ENCODE data around the gene UBAC1.
"Not testable (repeated sequence)": the region's sequence is repeated elsewhere in the genome, so short reads cannot be mapped to it uniquely, and the experiment has no call there.

UBAC1 gene

DNA sequence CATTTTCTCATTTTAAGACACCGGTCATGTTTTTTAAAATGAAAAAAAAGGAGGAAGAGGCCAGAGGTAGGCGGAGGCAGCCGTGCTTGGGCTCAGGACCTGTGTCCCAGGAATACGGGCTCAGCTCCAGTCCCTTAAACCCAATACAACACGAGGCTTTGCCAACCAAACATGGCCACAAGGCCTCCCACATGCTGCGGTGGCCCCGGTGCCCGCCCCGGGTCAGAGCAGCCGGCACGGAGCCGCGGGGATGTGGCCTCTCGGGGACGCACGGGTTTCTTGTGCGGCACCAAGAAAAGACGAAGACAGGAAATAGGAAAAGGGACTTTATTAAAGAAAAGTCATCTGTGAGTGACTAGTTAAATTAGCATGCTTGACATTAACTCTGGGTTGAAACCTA is 28.5 kb downstream of the UBAC1 start:
- no peak for DNase-seq

DNA sequence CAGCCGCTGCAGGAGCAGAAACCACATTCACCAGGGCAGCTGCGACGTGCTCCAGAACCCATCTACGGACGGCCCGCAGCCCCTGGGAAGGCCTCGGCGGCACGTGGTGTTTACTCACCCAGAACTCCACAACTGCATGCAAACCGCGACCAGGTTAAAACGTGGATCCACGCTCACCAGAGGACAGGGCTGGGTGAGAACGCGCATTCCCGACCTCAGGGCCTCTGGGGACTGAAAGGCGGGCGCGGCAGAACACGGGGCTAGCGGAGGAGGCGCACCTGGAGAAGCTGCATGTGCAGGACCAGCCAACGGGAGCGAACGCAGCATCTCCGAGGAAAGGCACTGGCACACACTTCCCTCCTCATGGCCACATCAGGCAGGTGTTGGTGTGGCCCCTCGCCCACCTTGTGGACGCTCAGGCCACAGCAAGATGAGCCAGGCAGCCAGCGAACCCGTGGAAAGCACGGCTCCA is 29.8 kb downstream of the UBAC1 start:
- no peak for DNase-seq

DNA sequence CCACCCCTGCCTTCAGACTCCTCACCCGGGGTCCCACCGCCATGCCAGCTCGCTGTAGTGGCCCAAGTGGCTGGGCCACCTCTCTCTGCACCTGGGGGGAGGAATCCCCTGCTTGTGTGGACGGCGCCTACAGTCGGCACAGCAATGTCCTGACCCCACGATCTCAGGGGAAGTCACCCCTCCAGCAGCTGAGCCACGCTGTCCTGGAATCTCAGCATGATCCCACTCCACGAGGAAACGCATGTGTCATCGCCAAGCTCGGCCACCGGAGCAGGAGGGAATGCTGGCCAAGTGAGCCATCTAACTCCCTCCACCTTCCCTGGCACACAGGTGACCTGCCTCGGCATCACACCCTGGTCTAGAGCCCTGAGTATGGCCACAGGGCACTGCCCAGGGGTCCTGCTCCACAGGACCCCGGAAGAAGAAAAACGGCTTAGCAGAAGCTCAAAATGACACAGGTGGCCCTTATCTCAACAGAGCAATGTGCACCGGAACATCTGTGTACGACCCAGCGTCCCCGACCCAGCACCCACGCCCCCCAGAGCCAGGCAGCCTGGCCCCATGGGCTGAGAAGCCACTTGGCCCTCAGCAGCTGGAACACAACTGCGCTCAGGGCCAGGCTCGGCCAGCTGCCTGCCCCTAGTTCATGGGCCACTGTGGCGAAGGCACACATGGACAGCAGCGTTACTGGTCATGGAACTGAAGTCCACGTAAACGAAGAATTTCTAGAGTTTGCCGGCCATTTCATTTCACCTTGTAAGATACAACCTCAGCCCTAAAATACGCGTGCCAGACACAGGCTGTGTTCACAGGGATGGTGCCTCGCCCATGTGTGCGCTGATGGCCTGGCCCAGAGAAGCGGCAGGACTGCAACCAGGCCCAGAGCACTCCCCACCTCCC is 30.5 kb downstream of the UBAC1 start:
- no peak for DNase-seq

DNA sequence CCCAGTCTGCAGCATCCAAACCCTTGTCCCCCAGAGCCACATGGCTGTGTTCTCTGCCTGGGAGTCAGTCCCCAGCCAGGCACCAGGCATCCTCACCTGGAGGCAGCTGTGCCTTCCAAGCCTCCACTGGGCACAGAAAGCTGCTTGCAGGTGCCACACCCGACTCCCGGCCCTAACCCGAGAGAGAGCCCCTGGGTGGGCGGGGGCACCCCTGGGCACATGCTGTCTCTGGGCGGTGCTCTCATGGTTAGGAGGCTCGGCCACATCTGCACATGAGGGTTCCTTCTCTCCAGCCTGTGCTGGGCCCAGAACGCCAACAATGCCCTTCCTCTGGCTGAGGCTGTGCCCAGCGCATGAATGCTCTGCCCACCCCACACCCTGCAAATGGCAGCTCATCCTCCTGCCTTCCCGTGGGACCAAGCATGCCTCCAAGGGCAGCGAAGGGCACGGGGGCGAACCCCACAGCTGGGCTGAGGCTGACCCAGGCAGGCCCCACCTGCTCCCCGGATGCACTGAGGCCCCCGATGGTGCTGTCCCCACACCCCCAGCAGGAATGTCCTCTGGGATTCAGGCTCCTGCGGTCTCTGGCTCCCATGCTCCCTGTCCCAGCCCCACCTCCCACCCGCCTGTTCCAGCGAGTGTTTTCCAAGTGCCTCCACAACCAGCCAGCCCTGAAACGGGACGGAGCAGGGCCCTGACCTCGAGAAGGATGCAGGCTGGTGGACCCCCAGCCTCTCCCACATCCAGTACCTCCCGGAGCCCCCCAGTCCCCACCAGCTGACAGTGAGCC is 31.3 kb downstream of the UBAC1 start:
- DNase-seq, result no peak

DNA sequence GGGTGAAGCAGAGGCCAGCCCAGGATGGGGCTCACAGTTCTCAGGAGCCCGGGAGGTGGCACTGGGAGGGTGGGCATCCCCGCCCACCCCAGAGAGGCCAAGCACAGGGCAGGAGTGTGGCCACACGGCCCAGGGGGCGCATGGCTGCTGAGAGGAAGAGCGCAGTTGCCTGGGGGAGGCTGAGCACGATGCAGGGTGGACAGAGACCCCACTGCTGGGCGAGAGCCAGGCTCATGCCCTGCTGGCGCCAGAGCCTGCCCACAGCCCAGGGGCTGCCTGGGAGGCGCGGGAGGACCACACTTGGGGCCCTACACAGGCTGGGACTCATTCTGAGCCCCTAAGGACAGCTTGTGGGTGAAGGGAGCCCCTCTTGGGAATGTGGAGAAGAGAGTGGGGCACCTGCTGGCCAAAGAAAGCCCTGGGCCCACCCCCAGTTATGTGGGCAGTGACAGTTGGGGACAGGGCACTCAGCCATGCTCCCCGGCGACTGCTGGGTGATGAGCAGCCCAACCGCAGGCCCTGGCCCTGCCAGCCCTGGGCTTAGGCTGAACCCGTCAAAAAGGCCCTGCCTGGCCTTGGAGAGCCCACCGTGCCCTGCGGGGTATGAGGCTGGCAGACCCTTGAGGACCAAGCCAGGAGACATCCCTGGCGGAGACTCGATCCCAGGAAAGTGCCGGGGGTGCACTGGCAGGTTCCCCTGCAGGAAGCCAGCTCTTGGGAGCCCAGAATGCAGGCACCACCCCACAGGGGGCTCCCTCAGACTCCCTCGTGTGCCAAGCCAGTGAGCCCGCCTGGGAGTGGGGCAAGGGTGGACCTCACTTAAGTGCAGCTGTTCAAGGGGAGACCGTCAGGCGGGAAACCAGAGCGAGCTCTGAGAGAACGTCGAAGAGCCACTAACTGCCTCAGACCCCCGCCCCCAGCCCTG is 32.2 kb downstream of the UBAC1 start:
- DNase-seq, result no peak

DNA sequence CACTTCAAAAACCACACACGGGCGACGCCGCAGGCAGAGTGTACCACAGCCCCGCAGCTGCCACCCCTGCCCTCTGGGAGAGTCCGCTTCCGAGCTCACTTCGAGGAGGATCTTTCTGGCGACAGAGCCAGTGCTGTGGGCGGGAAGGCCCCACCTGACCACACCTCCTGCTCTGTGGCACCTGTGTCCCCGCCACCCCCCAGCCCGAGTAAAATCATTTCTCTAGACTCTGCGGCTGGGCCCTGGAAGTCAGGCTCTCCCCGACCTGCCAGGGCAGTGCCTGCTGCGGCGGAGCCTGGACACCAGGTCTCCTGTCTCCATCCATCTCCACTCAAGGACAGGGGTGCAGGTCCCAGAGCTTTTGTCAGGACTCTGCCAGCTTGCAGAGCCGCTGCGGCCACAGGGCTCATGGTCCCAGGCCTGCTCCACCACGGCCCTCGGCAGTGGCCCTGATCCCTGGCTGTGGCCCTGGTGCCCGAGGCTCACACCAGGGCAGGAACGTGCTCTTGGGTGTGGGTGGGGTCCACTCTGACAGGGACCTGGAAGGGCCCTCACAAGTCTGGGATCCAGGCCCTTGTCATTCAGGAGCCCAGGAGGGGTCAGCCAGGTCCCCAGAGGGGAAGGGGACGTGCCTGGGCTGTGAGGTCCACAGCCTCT is 33.0 kb downstream of the UBAC1 start:
- DNase-seq, result no peak

DNA sequence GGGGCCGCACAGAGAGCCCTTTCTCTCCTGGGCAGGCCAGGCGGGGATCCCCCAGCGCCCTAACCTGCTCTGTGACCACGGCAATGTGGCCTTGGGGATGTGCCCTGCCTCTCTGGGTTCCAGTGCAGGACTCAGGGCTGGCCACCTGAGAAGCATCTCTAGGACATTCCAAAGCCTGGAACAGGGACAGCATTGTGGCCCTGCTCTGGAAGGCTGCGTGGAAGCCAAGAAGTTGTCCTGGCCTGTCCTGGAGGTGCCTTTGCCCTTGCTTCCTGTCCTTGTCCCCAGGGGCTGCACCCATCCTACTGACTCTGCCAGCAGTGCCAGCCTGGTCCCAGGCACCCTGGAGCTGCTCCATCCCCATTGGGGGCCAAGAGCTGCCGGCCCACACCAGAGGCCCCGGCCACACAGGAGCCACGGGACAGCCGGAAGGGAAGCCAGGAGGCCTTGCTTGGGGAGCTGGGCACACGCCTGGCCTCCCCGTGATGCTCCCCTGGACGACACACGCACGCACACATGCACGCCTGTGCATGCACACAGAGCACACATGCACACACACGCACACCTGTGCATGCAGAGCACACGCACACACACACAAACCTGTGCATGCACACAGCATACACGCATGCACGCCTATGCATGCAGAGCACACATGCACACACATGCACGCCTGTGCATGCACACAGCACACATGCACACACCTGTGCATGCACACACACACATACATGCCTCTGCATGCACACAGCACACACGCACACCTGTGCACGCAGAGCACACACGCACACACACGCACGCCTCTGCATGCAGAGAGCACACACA is 33.8 kb downstream of the UBAC1 start:
- DNase-seq, result no peak

DNA sequence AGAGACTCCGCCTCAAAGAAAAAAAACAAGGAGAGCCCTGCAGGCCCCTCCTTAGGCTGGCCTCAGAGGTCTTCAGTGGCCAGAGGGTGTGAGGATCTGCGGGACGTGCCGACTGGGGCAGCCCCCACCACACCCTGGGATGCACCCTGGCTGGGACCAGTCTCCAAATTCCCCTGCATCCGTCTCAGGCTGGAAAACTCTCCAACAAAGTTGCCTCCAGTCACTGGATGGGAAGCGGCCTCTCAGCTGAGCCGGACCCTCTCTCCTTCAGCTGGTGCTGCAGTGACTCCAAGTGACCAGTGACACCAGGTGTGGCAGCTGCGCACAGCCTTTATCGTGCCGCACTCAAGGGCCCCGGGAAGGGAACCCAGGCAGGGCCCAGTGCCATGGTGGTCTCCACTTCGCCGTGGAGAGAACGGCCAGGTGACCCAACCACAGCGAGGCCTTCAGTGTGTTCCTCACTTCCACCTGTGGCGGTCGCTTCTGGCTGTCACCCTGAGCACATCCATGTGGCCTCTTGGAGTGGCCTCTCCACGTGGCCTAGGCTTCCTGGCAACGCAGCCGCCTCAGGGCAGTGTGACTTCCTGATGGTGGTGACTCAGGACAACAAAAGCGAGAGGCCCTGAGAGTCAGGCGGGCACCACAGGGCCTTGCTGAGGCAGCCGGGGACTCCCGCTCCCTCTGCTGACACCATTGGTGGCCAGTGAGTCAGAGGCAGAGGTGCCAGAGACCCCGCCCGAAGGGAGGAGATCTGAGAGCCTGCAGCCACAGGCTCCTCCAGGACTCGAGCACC is 34.6 kb downstream of the UBAC1 start:
- DNase-seq, result peak; percentile 38

DNA sequence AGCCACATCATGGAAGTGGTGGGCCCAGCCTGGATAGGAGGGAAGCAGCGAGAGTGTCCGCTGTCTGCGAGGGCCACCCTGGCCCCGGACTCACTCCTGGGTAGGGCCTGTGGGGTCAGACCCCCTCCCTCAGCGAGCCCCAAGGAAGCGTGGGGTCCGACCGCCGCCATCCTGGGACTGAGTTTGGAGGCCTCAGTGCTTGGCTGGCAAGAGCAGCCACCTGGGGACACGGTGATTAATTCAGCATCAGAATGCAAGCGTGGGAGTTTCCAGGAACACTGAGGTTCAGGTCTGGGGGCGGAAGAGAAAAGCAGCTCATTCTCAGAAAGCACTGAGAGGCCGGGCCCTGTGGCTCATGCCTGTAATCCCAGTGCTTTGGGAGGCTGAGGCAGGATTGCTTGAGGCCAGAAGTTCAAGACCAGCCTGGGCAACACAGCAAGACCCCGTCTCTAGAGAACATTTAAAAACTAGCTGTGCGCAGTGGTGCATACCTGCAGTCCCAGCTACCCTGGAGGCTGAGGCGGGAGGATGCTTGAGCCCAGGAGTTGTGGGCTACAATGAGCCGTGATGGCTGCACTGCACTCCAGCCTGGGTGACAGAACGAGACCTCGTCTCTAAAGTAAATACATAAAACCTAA is 35.6 kb downstream of the UBAC1 start:
- DNase-seq, result no peak

DNA sequence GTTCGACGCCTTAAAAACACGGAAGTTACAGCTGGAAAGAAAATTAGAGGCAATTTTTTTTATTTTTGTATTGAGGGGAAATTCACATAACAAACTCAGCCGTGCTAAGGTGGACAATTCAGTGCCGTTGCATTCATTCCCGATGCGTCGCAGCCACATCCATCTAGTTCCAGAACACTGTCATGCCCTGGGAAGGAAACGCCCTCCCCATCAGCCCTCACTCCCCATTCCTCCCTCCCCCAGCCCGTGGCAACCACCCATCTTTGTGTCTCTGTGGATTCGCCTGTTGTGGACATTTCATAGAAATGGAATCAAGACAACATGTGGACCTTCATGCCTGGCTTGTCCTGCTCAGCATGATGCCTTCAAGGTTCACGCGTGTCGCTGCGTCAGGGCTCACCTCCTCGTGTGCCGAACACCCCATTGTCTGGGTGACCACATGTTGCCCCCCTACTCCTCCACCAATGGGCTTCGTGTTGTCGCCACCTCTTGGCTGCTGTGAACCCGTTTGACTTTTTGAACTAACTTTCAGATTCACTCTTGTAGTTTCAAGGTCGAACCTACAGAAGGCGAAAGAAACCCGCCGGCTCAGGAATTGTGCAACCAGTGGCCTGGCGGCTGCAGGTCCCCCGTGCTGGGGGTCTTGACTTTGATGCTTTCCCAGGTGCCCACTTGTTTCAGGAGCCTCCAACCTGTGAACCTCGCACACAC is 36.4 kb downstream of the UBAC1 start:
- DNase-seq, result no peak

DNA sequence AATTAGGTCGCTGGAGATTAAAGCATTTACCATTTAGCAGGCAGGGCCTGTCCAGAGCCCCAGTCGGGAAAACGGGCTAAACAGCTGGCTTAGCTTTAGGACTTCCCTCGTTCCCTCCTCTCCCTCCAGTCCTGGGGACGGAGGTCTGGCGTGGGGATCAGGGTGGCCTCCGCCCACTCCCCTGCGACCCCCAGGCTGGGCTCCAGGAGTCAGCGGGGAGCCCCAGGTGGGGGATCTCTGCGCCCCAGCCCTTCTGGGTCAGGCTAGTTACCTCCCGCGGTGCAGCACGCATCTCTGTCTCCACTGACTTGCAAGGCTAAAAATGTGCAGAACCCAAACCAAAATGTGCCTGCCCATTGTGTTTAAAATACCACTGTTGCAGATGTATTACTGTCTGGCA is 37.7 kb downstream of the UBAC1 start:
- DNase-seq, result no peak

DNA sequence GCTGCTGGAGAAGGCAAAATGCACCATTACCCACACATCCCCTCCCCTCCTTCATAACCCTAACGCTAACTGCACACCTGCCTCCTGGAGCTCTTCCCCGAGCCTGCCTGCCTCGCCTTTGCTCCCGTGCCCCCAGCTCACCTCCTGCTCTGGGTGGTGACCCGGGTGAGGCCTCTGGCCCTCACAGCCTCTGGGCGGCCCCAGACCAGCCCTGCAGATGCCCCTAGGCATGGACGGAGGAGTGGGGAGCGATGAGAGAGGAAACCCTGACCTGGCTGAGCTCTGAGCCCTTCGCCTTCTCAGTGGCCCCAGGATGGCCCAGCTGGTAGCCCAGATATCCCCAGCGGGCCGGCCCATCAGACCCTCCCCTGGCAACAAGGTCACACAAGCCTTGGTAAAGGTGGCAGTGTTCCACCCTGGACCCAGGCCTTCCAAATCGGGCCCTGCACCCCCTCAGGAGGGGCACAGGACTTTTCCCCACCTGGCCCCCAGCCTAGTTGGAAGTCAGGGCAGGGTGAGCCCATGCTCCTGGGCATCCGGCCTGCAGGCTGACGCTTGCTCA is 39.3 kb downstream of the UBAC1 start:
- no peak for DNase-seq

DNA sequence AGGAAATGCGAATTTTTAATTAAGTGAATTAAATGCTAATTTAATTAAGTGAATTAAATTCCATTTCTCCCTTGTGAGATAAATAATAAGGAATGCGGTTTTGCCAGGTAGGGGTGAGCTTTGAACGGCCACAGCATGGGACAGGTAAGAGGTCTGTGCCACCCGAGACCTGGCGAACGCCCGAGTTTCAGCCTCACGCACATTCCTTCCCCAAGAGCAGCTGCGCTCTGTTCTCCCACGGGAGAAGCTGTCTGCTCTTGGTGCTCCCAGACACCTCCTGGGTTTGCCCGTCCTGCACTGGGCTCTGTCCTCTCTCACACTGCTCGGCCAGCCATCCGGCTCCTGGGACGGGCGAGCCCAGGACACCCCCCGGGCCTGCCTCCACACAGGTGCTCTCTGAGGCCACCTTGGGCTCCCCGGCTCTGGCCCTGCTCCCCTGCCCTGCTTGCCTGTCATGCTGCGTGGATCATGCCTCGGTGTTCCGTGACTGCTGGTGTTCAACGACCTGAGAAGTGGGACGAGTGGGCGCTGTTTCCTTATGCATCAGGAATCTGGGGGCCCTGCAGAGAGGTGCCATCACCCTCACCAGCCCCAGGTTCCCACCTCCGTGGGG is 40.1 kb downstream of the UBAC1 start:
- no peak for DNase-seq

DNA sequence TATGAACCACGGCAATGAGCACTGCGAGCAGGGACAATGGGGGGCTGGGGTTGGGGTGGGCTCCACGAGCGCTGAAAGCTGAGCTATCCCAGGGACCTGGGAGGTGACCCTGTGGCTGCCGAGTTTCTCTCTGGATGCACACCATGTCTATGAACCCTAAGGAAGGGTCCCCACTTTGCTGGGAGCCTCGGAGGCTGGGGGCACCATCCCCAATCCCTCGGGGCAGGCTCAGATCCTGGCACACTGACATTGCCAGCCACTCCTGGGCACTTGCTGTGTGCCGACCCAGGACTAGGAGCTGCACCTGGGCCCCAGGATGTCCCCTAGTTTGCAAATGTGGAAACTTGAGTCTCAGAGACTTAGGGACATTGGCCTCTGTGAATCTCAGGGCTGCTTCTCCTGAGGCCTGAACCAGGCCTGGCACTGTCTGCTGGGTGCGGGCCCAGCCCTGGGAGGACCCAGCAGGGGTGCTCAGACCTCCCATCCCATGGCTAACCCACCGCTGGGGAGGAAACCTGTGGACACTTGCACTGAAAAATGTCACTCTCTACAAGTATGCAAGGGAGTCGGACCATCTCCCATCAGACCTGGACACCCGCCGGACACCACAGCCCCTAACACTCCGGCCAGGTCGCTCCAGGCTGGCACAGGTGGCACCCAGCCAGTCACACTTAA is 40.8 kb downstream of the UBAC1 start:
- DNase-seq, result no peak

DNA sequence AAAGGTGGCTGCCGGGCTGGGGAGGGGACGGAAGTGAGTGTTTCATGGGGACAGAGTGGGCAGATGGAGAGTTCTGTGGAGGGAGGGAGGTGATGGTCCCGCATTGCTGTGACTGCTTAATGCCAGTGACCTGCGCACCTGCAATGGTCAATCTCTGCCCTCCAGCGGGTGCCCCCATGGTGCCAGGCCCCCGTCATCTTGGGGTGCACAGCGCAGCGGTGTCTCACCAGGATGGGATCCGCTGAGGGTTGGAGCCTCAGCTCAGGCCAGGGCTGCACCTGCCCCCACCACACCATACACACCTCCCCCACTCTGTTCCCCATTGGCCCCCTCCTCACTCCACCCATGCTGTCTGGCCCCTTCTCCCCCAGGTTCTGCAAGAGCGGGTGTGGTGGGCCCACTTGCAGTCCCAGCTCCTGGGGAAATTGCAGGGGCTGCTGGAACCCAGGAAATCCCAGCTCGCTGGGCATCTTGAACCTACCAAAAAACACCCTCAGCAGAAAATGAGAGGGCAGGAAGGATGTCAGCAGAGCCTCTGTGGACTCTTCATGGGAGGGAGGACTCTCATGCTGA is 41.8 kb downstream of the UBAC1 start:
- no peak for DNase-seq

DNA sequence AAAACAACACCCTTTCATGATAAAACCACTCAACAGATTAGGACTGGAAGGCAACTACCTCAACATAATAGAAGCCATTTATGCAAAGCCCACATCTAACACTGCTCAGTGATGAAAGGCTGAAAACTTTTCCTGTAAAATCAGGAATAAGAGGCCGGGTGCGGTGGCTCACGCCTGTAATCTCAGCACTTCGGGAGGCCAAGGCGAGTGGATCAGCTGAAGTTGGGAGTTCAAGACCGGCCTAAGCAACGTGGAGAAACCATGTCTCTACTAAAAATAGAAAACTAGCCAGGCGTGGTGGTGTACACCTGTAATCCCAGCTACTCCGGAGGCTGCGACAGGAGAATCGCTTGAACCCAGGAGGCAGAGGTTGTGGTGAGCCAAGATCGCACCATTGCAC is 44.9 kb downstream of the UBAC1 start:
- not testable (repeated sequence) for DNase-seq

DNA sequence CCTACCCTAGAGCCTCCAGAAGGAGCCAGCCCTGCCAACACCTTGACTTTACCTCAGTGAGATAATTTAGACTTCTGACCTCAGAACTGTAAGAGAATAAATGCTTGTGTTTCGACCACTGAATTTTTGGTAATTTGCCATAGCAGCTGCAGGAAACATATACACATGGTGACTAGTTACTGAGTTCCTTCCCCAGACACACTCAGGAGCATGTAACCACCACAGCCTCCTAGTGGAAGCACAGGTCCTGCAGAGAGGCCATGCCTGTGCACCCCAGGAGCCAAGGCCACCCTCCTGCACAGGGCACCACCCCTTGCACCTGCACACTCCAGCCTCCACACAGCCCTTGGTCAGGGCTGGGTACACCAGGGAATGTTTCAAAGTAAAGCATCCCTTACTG is 46.3 kb downstream of the UBAC1 start:
- DNase-seq, result no peak

DNA sequence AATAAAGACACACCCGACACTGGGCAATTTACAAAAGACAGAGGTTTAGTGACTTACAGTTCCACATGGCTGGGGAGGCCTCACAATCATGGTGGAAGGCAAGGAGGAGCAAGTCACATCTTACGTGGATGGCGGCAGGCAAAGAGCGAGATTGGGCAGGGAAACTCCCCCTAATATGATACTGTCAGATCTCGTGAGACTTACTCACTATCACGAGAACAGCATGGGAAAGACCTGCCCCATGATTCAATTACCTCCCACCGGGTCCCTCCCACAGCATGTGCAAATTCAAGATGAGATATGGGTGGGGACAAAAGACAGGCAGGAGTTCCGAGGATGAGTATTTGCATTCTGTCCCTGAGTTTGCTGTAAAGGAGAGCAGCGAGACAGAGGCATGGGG is 49.9 kb downstream of the UBAC1 start:
- not testable (repeated sequence) for DNase-seq

Data from activated CD8-positive, alpha-beta memory T cell treated with anti-CD3 and anti-CD28 coated beads, Interleukin-2, amount 50 U/mL, for 4 hours (primary cell).